ENCODE measurements around the gene EZR.

GRCh38 chr6:158765499-158766068 is 53.6 kb downstream of the EZR start:
- no peak for TF ChIP-seq CTCF (IDR thresholded peaks at IDR 0.05; ENCODE audit: low read depth, low read length)
- no peak for TF ChIP-seq EZH2phosphoT487 (IDR thresholded peaks at IDR 0.05; ENCODE audit: low read depth)

Data from OCI-LY3 (cell line).